GM23338 (cell line): Measurements from ENCODE around the gene MEFV.
"Not testable (repeated sequence)": the region's sequence is repeated elsewhere in the genome, so short reads cannot be mapped to it uniquely, and the experiment has no call there.

ENCODE experiments used
- CTCF ChIP-seq, 2 experiments: fragments of 200-600 bp in 1 of 2; sonication (generic) in 1 of 2; conservative IDR thresholded peaks; 2 replicates each; pipeline versions ENCODE4 v1.5.1 to v1.6.1; 2016 to 2017; ENCODE audit warnings: antibody characterized with exemption in 2 of 2, low read depth in 2 of 2, mild to moderate bottlenecking in 2 of 2, moderate library complexity in 1 of 2
- EZH2 ChIP-seq: fragments of 200-600 bp; sonication (generic); IDR thresholded peaks from one replicate; pipeline ENCODE4 v1.8.0; 2017; ENCODE audit warnings: antibody characterized with exemption, mild to moderate bottlenecking, low read depth; ENCODE audit not compliant: unreplicated experiment

GRCh38 chr16:3270718-3271117 lies 14.3 kb upstream of the MEFV start:
- TF ChIP-seq EZH2; CTCF (conservative IDR thresholded peaks at IDR 0.05; ENCODE audit: low read depth in 2 of 2): not testable (repeated sequence)
